Femur (tissue), 1 donor: ENCODE measurements around the gene NEURL4.
"Not testable (repeated sequence)": the region's sequence is repeated elsewhere in the genome, so short reads cannot be mapped to it uniquely, and the experiment has no call there.

Source experiments
- DNase-seq: peaks from one replicate; pipeline ENCODE4 v3.0.0-alpha.2; 2017

NEURL4 gene

GRCh38 chr17:7346761-7347614 lies 17.9 kb upstream of the NEURL4 start:
- DNase-seq: no peak

- DNase-seq: no peak
Measured at GRCh38 chr17:7343250-7343649, 14.1 kb upstream of the NEURL4 start.

DNA sequence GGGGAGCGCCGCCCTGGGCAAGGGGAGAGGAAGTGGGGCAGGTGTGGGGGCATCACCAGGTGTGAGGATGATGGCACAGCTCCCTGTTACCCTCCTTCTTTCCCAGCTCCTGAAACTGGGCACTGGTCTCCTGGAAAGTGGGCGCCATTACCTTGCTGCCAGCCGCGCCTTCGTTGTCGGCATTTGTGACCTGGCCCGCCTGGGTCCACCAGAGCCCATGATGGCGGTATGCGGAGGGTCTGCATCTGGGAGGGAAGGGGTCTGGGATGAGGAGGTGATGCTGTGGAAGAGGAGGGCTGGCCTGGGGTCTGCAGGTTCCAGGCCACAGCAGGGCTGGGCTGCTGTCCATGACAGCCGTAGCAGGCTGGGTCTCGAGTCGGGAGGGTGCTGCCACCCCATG lies 12.7 kb upstream of the NEURL4 start:
- DNase-seq: no peak

DNA sequence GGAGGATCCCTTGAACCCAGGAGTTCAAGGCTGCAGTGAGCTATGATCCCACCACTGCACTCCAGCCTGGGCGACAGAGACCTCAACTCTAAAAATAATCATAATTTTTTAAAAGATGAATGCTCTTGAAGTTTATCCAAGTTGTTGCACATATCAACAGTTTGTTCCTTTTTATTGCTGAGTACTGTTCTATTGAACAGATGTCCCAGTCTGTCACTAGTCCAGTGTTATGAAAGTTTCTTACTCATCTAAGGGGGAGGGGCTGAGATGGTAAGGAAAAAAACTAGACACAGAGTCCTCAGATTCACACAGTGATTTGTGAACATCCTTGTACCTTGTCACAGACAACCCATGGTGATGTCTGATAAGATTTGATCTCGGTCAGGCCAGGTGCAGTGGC lies 11.0 kb upstream of the NEURL4 start:
- no peak for DNase-seq

GRCh38 chr17:7337600-7337999 lies 8.5 kb upstream of the NEURL4 start:
- not testable (repeated sequence) for DNase-seq

DNA sequence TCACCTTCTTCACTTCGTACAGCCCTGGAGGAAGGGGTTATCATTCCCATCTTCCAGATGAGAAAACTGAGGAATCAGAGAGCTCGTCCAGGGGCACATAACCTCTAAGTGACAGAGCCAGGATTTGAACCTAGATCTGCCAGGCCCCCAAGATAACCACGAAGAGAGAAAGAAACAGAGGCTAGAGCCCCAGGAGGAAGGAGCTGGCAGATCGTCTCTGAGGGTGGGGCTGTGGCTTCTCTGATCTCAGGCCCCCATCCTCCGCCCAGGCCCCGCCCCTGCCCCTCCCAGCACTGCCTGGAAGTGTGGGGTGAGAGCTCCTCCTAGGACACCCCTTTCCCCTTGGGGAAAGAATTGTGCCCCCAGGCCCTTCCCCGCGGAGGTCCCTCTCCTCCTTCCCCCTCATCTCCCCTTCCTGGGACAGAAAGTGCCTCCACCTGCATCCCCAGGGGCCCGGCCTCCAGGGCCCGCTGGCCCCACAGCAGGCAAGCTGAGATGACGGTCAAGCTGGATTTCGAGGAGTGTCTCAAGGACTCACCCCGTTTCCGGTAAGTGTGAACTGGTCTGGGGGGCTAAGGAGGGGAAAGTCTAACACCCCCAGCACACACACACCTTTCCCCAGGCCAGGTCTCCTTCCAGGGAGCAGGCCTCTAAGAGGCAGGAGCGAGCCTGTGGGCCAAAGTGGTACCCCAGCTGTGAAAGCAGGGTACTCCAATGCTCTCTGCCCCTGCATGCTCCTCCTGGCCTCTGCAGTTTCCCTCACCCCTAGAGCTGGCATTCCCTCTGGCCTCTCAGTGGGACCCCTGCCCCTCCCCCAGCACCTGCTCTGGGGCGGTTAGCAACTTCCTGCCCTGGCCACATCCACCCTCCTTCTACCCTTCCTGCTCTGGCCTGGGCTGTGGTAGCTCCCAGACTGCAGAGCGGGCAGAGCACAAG lies 7.4 kb upstream of the NEURL4 start, which contains the start of gene ACAP1:
Gene ACAP1, plus strand, starts transcription at position 290 of the 936 bp plus-strand sequence. Its CDS starts 206 bp downstream, at position 496.
- peak; percentile 58 for DNase-seq

GRCh38 chr17:7335765-7336164 lies 6.6 kb upstream of the NEURL4 start:
- not testable (repeated sequence) for DNase-seq

GRCh38 chr17:7334938-7335538 lies 5.9 kb upstream of the NEURL4 start:
- DNase-seq: no peak

DNA sequence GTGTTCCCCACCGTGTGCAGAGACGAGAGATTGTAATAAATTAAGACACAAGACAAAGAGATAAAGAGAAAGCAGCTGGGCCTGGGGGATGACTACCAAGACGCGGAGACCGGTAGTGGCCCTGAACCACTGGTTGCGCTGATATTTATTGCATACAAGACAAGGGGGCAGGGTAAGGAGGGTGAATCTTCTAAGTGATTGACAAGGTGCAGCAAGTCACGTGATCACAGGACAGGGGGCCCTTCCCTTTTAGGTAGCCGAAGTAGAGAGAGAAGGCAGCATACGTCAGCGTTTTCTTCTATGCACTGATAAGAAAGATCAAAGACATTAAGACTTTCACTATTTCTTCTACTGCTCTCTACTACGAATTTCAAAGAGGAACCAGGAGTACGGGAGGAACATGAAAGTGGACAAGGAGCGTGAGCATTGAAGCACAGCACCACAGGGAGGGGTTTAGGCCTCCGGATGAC lies 3.5 kb upstream of the NEURL4 start:
- not testable (repeated sequence) for DNase-seq

DNA sequence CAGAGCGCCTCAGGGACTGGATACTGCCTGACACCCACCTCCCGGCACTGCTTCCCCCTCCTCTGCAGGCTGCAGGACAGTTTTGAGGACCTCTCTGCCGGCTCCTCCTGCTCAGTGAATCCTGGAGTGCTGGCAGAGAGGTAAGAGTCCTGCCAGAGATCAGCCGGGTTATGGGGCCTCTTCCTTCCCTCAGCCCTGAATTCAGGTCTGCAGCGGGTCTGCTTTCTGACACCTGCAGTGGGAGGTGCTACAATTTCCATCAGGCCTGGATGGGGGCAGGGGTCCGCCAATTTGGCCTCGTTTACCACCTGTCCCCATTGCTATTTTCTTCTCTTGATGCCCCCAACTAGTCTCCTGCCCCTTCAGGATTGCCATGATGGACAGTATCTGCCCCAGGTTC lies 3.0 kb upstream of the NEURL4 start:
- DNase-seq: no peak

DNA sequence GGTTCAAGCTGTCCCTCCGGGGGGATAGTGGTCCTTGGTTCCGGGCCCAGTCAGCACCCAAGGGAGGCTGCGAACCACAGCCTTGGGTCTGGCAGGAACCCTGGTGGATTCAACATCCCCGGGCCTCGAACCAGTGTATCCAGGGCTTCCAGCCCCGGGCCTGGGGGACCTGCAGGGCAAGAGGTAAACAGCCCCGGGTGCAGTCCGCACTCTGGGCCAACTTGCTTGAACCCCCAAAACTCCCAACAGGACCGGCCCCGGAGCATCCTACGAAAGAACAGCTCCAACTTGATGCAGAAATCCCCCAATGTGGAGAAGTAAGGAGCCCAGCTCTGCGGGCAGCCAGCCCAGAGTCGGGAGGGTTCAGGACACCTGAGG lies 1.5 kb upstream of the NEURL4 start:
- no peak for DNase-seq

DNA sequence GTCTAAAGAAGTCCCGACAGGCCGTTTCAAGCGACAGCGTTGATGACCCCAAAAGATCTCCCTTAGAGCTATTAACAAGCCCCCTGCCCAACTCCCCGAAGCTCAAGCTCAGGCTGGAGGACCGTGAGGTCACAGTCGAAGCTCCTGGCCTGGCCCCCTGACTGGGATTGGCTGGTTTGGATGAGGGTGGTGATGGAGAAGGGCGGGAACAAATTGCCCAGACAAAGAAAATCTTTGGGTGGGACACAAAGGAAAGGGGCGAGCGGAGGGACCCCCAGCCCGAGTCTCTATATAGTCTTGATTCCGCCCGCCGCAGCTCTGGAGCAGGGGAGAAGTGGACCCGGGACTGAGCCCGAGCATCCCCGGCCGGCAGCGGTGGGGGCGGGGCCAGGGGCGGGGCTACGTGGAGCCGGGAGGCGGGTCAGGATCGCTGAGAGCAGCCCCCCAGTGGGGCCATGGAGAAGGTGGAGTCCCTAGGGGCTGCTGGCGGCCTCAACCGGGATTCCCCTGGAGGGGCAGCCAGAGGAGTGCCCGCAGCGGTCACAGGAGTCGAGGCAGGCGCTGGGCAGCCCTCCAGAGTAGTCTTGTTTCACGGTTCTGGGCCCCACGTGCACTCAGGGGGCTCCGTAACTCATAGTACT lies 982 bp upstream of the NEURL4 start:
- DNase-seq: peak; percentile 91

DNA sequence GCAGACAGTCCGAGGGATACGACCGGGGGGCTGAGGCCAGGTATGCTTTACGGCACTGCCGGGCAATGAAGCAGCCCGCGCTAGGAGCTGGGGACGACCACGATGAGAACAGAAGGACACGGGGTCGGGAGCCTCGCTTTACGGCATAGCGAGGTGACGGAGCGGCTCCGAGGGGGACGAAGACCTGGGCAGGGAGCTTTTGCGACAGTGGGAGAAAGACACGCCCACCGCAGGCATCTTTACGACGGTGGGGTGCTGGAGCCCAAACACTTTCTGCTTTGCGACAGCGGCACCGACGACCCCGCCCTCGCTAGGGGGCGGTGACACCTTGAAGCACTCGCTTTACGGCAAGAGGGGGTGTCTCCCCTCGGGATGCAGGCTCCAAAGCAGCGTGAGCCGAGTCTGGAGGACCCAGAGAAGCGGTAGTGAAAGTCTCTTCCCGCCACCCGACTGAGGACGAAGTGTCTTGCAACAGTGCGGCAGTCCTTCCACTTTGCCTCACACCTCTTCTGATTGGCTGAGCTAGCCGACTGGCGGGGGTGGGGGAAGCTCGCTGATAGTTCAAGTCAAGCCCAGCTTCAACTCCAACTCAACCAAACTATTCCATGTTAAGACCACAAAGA lies 350 bp upstream of the NEURL4 start:
- DNase-seq: peak; percentile 99

GRCh38 chr17:7328009-7328408 lies 1.1 kb downstream of the NEURL4 start:
- no peak for DNase-seq

DNA sequence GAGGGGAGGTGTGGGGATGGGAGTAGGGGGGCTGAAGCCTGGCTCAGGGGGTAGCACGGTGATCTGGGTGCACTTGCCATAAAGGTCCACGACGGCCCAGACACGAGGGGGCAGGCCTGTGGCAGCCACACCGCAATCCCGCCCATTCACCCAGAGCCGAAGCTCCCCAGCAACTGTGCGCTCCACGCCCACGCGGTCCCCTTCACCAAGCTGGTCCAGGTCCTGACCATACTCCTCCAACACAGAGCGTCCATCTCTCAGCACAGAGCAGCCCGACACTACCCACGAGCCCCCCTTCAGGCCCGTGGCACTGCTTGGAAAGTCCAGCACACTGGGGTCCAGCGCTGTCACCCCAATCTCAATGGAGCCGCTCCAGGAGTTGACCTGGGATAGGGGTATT lies 1.6 kb downstream of the NEURL4 start:
- no peak for DNase-seq

GRCh38 chr17:7327056-7327455 lies 2.1 kb downstream of the NEURL4 start:
- no peak for DNase-seq

- DNase-seq: no peak
Measured at GRCh38 chr17:7326186-7326585, 2.9 kb downstream of the NEURL4 start.

DNA sequence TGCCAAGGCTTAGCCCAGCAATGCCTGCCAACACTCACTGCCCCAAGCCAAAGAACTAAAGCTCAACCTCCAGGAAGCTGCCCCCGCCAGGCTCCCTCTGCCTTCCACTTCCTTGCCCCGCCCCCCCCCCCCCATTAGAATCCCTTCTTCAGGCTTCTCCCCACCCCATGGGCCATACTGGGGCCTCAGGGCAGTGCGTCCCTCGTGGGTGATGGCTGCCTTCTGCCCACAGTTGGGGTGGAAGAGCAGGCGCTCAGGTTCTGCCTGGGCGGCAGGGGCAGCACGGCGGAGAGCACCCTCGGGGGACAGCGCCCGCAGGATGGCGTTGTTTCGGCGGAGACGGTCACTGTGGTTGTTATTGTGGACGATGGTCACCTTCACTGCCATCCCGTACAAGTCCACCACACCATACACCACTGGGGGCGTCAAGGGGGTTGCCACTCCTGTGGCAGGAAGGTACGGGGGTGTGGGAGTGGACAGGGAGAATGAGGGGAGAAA lies 4.1 kb downstream of the NEURL4 start:
- no peak for DNase-seq

- no peak for DNase-seq
Measured at GRCh38 chr17:7324438-7324779, 4.7 kb downstream of the NEURL4 start.

DNA sequence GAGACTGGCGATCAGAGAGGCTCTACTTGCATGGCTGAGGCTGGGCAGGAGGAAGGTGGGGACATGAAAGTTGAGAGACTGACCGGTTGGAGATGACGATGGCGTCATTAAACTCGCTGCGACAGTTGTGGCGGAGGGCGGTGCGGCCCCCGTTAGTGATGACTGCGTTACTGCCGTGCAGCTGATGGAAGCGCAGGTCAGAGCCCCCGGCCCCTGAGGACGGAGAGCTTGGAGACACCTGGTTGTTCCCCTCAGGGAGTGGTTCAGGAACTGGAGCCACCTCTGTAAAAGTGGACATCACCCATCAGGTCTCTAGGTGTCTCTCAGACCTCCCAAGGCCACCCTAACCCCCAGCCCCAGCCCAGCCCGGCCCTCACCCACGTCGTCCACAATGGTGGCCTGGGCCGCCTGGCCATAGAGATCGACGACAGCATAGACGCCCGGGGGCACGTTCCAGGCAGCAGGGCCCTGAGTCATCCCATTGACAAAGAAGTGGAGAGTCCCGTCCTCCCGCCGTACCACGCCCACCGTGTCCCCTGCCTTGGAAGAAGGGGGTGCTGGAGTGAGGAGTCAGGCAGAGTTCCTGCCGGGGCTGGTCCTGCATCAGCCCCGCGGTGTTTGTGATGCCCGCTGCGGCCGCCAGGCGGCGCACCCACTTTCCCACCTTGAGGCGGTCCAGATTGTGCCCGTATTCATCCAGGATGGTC lies 5.3 kb downstream of the NEURL4 start:
- DNase-seq: peak; percentile 56

GRCh38 chr17:7322520-7323194 lies 6.5 kb downstream of the NEURL4 start:
- DNase-seq: peak; percentile 23
